NCI-H526 (cell line): ENCODE results near the gene DNAI7.
A peak's percentile ranks its signal among the peaks of the same experiment; 100 is the strongest.

Source experiments
- DNase-seq, 2 experiments: peaks; one replicate each; lab custom pipeline; 2025; lab: John Stamatoyannopoulos, UW

DNAI7 gene, protein sequence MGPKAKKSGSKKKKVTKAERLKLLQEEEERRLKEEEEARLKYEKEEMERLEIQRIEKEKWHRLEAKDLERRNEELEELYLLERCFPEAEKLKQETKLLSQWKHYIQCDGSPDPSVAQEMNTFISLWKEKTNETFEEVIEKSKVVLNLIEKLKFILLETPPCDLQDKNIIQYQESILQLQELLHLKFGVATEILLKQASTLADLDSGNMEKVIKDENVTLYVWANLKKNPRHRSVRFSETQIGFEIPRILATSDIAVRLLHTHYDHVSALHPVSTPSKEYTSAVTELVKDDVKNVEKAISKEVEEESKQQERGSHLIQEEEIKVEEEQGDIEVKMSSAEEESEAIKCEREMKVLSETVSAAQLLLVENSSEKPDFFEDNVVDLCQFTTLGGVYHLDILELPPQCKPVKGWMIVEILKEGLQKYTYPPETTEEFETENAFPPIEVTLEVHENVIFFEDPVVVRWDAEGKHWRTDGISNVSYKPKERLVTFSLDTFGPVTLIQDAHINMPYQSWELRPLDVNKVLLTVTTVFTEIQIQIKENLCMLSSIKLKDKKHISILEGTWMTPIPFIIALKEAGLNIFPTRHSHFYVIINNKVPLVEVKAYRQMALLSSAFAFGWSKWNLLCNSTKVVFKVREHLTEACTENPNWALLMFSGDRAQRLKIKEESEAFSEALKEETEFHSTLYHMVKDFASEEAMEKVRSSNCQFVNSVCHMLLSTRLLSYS

GRCh38 chr12:25195056-25195971 is at the start of gene DNAI7, which contains the start of gene ETFRF1:
Gene DNAI7 (minus strand): TSS chr12:25195160. CDS start chr12:25195078, 82 bp downstream.
Gene ETFRF1 (plus strand): TSS chr12:25195237. CDS start chr12:25203957, 8,720 bp downstream.
- DNase-seq = peak; percentile 93 to 99

- no peak for DNase-seq
Measured at GRCh38 chr12:25243680-25243990, 48.7 kb upstream of the DNAI7 start.

GRCh38 chr12:25242981-25243679 is 48.2 kb upstream of the DNAI7 start:
- DNase-seq = no peak

DNA sequence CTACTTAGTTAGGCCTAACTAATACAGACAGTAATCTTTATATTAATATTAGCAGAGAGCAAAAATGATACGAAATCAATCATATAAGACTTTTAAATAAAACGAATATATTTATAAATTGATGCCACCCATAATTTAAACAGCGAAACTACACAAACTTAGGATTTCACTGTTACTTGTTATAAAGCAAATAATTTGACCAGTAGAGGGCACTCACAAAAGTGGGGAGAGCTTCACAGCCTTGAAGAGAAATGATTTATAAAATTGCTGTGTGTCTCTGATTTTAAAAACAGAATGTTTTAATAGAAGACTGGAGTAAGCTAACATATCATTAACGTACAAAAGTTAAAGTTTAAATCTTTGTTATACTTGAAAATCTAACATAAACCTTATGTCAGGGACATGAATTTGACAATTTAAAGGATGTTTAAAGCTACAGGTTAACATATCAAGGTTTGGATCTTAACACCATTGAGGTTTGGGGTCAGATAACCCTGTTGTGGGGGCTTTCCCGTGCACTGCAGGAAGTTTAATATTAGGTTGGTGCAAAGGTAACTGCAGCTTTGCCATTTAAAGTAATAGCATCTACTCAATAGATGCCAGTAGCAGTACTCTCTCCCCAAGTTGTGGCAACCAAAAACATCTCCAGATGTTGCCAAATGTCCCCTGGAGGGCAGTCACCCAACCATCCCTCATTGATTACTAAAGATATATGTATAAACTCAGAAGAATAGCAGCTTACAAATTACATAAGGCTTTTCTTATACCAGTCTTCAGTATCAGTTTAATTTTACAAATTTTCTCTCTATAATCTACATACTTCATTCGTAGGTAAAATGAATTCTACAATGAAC is 46.4 kb upstream of the DNAI7 start:
- peak; percentile 23 to 67 for DNase-seq

DNA sequence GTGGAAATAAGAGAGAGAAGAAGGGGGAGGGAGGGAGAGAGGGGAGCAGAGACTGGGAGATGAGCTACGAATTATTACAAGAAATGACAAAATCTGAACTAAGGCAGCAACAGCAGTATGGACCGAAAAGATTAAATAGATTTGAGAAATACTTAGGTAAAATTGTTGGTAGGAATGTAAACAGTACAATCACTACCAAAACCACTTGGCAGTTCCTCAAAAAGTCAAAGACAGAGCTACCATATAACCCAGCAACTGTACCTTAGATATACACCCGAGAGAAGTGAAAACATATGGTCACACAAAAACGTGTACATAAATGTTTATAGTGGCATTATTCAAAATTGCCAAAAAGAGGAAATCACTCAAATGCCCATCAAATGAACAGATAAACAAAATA is 41.7 kb upstream of the DNAI7 start:
- DNase-seq = no peak

DNA sequence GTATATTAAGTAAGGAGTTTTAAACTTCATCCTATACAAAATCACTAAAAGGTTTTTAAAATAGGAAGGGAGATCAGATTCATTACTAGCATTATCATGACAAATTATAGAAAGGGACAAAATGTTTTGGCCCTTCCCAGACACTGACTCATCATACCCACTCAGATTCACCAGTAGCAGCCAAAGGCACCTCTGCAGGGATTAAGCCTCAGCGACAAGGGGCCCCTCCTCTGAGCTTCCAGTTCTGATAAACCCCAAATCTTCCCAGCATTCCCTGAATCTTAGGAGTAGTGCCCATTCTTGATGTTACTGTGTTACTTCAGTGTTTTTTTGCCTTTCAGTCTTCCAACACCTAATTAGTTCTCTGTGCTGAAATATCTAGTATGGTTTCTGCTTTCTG is 41.2 kb upstream of the DNAI7 start:
- DNase-seq = no peak

GRCh38 chr12:25213338-25213737 is 18.4 kb upstream of the DNAI7 start:
- no peak for DNase-seq

DNA sequence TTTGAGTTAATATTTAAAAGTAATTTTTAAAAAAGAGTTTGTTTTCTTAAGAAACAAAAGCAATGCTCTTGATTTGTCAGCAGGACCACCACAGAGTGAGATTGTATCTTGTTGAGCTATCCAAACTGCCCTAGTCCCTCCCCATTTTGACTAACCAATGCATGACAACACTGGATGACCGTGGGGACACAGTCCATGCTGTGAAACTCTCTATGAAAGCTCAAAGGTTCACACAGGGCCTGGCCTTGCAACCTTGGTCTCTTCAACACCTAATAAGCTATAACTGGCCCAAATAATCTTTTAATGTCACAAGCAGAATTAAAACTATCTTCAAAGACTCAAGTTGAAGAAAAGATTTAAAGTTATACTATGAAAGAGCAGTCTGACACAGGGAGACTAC is 13.6 kb upstream of the DNAI7 start:
- DNase-seq = no peak

DNA sequence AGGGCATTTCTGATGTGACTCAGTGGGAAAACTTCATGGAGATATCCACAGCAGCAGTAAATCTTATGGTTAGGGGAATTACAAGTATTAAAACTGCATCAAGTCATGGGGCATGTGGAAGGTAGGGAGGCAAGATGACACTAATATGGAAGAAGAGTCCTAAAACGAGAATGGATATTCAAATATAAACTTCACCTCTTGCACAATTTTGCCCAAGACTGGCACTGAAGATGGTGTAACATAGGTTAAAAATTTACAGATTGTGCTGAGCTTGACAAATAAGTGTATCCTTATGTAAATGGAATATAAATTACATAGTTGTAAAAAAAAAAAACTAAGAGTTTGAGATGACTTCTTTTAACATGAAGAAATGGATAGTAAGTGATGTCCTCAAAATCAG is 12.9 kb upstream of the DNAI7 start:
- no peak for DNase-seq

- DNase-seq = no peak
Measured at GRCh38 chr12:25207411-25207810, 12.5 kb upstream of the DNAI7 start.

DNA sequence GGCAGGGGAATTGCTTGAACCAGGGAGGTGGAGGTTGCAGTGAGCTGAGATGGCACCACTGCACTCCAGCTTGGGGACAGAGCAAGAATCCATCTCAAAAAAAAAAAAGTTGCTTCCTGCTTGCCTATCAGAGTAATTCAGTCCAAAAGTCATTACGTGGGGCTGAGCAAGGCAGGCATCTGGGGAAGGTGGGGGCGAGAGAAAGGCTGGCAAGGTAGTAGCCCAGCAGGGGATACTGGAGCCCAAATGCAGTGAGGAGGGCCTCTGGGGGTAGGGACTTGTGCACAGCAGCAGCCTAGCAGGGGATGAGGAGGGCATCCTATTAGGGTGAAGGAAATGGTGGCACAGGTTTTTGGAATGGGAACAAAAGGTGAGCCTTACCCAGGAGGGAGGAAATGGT is 7.2 kb upstream of the DNAI7 start:
- DNase-seq = no peak

GRCh38 chr12:25200703-25201102 is 5.7 kb upstream of the DNAI7 start:
- DNase-seq = no peak

- no peak for DNase-seq
Measured at GRCh38 chr12:25197608-25198007, 2.6 kb upstream of the DNAI7 start.

- no peak for DNase-seq
Measured at GRCh38 chr12:25194722-25195055, 271 bp downstream of the DNAI7 start.

- no peak for DNase-seq
Measured at GRCh38 chr12:25194214-25194613, 746 bp downstream of the DNAI7 start.

DNA sequence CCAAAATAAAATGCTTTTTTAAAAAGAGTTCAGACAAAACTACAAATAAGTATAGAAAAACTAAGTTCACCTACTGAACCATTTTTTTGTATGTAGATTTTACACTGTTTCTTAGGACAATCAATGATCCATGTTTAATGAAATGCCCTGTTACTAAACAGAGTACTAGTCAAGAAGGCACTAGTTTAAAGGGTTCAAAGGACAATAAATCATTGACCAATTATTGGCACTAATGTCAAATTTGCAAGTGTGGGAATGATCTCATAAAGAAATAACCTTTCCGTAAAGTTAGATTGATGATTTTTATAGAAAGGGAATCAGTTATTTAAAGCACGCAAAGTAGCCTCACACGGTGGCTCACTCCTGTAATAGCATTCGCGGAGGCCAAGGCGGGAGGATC is 4.2 kb downstream of the DNAI7 start:
- DNase-seq = no peak

GRCh38 chr12:25189656-25190055 is 5.3 kb downstream of the DNAI7 start:
- DNase-seq = no peak

DNA sequence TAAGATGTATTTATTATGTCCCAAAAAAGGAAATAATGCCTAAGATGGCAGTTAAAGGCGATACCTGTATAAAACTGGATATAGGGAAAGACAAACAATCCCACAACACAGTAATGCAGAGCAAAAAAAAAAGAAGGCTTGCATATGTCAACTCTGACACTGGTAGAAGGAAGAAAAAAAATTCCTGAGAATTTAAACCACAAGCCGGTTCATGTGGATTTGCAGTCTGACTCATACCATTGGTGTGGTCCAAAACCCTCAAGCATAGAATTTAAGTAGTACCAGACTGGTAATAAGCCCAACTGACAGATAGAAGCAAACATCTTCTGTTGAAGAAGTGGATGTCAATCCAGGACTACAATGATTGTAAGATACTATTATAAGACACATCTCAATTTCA is 7.2 kb downstream of the DNAI7 start:
- no peak for DNase-seq

GRCh38 chr12:25186788-25187402 is 8.1 kb downstream of the DNAI7 start:
- no peak for DNase-seq

DNA sequence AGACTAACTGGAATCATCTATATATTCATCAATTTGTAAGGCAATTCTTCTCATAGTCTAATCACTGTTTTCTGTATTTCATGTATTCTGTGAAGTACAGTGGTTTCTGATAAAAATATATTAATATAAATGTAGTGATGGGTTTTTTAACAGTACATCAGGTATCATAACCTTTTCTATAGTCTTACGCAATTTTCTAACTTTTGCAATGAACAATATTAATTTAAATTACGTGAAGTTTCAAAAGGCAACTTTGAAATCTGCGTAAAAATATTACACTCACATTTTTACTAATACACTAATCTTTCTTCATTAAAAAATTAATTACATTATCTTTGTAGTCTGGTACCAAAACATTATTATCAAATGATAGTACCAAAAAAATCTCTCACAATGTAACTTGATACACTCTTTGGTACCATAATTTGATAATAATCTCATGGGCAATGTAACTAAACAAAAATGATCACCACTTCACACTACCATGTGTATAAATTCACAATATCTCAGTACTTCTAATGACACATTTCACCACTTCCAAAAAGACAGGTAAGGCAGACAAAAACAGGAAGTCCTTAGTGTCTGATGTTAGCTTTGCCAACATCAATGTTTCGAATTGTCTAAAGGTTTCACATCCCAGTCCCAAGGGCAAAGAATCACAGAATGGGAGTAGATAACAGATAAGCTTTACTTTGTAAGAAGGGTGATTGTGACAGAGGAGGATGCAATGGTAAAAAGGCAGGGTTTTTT is 8.7 kb downstream of the DNAI7 start:
- DNase-seq = no peak
